Vagina (tissue), 2 donors: Measurements from ENCODE around the gene TOP3A.
A peak's percentile ranks its signal among the peaks of the same experiment; 100 is the strongest.

ENCODE experiments used
- CTCF ChIP-seq, 3 experiments: fragments of 450-650 bp in 2 of 3; fragments of 200-600 bp in 1 of 3; sonication (generic) in 1 of 3; IDR thresholded peaks; one replicate each; pipeline ENCODE4 v1.5.1; 2017 to 2019; ENCODE audit warnings: antibody characterized with exemption in 3 of 3, mild to moderate bottlenecking in 2 of 3, moderate library complexity in 2 of 3
- POLR2AphosphoS5 ChIP-seq, 2 donors: sonication (generic); formaldehyde crosslinking; IDR thresholded peaks; one replicate each; pipeline ENCODE4 v1.9.0; 2017; ENCODE audit warnings: antibody characterized with exemption in 2 of 2, mild to moderate bottlenecking in 2 of 2, low read depth in 1 of 2; ENCODE audit not compliant: insufficient read depth in 1 of 2

DNA sequence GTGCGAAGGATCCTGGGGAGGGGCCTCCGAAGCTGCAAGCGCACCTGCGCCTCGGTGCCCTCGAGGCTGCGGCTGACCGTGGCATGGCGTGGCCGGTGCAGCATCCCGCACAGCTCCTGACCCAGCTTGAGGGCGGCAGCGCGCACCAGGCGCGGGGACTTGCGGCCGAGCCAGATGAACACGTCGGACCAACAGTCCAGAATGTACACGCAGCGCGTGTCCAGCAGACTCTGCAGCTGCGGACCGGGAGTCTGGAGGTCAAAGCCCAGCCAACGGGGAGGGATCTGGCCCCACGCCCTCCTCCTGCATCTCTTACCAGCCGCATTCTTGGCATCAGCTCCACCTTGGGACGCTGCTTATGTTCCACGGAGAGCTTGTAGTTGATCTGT, 67.2 kb downstream of the TOP3A start:
- TF ChIP-seq POLR2AphosphoS5 (IDR thresholded peaks at IDR 0.05; ENCODE audit: insufficient read depth in 1 of 2, low read depth in 1 of 2), result peak in 1 of 2 donors; percentile 17
- no peak for TF ChIP-seq CTCF (IDR thresholded peaks at IDR 0.05)
